KMS-11 (cell line): ENCODE results near the gene TLK1.

Experiments used
- H2AFZ ChIP-seq: fragments of 200-600 bp; sonication (generic); 2 replicates; pipeline ENCODE4 v1.6.1; 2016; ENCODE audit warnings: antibody characterized with exemption, mixed run types, low read depth
- H3K27ac ChIP-seq: fragments of 200-600 bp; sonication (generic); 2 replicates; pipeline ENCODE4 v1.6.1; 2016; ENCODE audit warnings: mild to moderate bottlenecking, mixed run types
- H3K27me3 ChIP-seq: fragments of 200-600 bp; sonication (generic); 2 replicates; pipeline ENCODE4 v1.6.1; 2017; ENCODE audit warnings: mild to moderate bottlenecking, low read depth, mixed run types, moderate library complexity; ENCODE audit not compliant: insufficient read depth
- H3K36me3 ChIP-seq: fragments of 200-600 bp; sonication (generic); 2 replicates; pipeline ENCODE4 v1.6.1; 2017; ENCODE audit warnings: mild to moderate bottlenecking, mixed run types; ENCODE audit not compliant: insufficient read depth
- H3K4me1 ChIP-seq: fragments of 200-600 bp; sonication (generic); 2 replicates; pipeline ENCODE4 v1.6.1; 2016; ENCODE audit warnings: mild to moderate bottlenecking, low read depth, mixed run types; ENCODE audit not compliant: poor library complexity, severe bottlenecking
- H3K4me2 ChIP-seq: fragments of 200-600 bp; sonication (generic); 2 replicates; pipeline ENCODE4 v1.7.0; 2016; ENCODE audit warnings: mild to moderate bottlenecking, mixed run types
- H3K4me3 ChIP-seq: fragments of 200-600 bp; sonication (generic); IDR thresholded peaks from 2 replicates; pipeline ENCODE4 v1.6.1; 2017; ENCODE audit warnings: low read depth, low read length, mixed read lengths; ENCODE audit not compliant: insufficient read depth
- H3K79me2 ChIP-seq: fragments of 200-600 bp; sonication (generic); 2 replicates; pipeline ENCODE4 v1.6.1; 2016; ENCODE audit warnings: low read depth, mixed run types; ENCODE audit not compliant: insufficient read depth
- H3K9ac ChIP-seq: fragments of 200-600 bp; sonication (generic); 2 replicates; pipeline ENCODE4 v1.6.1; 2016; ENCODE audit warnings: mild to moderate bottlenecking, mixed run types
- H4K20me1 ChIP-seq: fragments of 200-600 bp; sonication (generic); 2 replicates; pipeline ENCODE4 v1.6.1; 2016; ENCODE audit warnings: mild to moderate bottlenecking, mixed run types; ENCODE audit not compliant: insufficient read depth
- TF ChIP-seq, protein P1 (sequence below): fragments of 200-600 bp; sonication (generic); conservative IDR thresholded peaks from 2 replicates; pipeline ENCODE4 v1.6.1; 2017; ENCODE audit warnings: low read depth, mild to moderate bottlenecking, antibody characterized with exemption, low read length, moderate library complexity, mixed read lengths

TLK1 gene

DNA sequence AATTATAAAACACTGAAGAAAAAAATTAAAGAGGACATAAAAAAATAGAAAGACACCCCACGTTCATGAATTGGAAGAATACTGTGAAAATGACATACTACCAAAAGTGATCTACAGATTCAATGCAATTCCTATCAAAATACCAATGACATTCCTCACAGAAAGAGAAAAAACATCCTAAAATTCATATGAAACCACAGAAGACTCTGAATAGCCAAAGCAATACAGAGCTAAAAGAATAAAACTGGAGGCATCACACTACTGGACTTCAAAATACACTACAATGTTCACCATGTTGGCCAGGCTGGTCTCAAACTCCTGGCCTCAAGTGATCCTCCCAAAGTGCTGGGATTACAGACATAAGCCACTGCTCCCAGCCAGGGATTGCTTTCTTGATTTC is 56.3 kb downstream of the TLK1 start:
- H3K4me1 ChIP-seq = no peaks in the 10 kb centered on the region

GRCh38 chr2:171102802-171103201 is 57.9 kb downstream of the TLK1 start:
- H3K27ac ChIP-seq = no peak overlapping the region

More for the DNA sequence above, 56.3 kb downstream of the TLK1 start:
- H3K4me2 ChIP-seq = no peak overlapping the region
- no peak overlapping the region for H3K27ac ChIP-seq
- H2AFZ ChIP-seq = no peak overlapping the region
- no peaks in the 10 kb centered on the region for H3K27me3 ChIP-seq
- no peaks in the 10 kb centered on the region for H3K36me3 ChIP-seq
- no peak overlapping the region for H3K4me3 ChIP-seq
- no peak overlapping the region for H3K9ac ChIP-seq
- peaks cover 45% of the 10 kb centered on the region; the same call in 1 of the 2 replicates for H3K79me2 ChIP-seq
- TF ChIP-seq, protein P1, sequence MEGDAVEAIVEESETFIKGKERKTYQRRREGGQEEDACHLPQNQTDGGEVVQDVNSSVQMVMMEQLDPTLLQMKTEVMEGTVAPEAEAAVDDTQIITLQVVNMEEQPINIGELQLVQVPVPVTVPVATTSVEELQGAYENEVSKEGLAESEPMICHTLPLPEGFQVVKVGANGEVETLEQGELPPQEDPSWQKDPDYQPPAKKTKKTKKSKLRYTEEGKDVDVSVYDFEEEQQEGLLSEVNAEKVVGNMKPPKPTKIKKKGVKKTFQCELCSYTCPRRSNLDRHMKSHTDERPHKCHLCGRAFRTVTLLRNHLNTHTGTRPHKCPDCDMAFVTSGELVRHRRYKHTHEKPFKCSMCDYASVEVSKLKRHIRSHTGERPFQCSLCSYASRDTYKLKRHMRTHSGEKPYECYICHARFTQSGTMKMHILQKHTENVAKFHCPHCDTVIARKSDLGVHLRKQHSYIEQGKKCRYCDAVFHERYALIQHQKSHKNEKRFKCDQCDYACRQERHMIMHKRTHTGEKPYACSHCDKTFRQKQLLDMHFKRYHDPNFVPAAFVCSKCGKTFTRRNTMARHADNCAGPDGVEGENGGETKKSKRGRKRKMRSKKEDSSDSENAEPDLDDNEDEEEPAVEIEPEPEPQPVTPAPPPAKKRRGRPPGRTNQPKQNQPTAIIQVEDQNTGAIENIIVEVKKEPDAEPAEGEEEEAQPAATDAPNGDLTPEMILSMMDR = no peak
- H4K20me1 ChIP-seq = no peaks in the 10 kb centered on the region

GRCh38 chr2:171100370-171100769 is 60.3 kb downstream of the TLK1 start:
- Histone ChIP-seq H4K20me1 (no peaks in the 10 kb centered on the region), H2AFZ (no peak overlapping the region), H3K9ac (no peak overlapping the region), H3K36me3 (no peaks in the 10 kb centered on the region), H3K79me2 (peaks cover 66% of the 10 kb centered on the region), H3K27me3 (no peaks in the 10 kb centered on the region), H3K4me2 (no peak overlapping the region), H3K4me3 (no peak overlapping the region), H3K27ac (no peak overlapping the region), H3K4me1 (peaks cover 11% of the 10 kb centered on the region)
- TF ChIP-seq, protein P1 = no peak

More at GRCh38 chr2:171102802-171103201, 57.9 kb downstream of the TLK1 start:
- H3K9ac ChIP-seq = no peak overlapping the region
- no peak overlapping the region for H2AFZ ChIP-seq
- H3K4me2 ChIP-seq = no peak overlapping the region
- H3K4me1 ChIP-seq = no peaks in the 10 kb centered on the region
- TF ChIP-seq, protein P1 = no peak
- H3K4me3 ChIP-seq = no peak overlapping the region
- H3K79me2 ChIP-seq = peaks cover 54% of the 10 kb centered on the region
- H3K36me3 ChIP-seq = no peaks in the 10 kb centered on the region
- no peaks in the 10 kb centered on the region for H3K27me3 ChIP-seq
- H4K20me1 ChIP-seq = no peaks in the 10 kb centered on the region

DNA sequence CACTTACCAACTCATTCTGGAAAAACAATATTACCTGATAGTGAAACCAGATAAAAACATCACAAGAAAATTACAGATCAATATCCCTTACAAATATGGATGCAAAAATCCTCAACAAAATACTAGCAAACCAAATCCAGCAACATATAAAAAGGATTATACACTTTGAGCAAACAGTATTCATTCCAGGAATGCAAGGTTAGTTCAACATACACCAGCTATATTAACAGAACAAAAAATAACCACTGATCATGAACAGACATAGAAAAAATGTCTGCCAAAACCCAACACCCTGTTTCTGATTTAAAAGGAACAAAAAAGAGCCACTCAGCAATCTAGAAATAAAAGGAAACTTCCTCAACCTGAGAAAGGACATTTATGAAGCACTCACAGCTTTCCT is 62.1 kb downstream of the TLK1 start:
- H3K9ac ChIP-seq = no peak overlapping the region
- TF ChIP-seq, protein P1 = no peak
- H3K4me3 ChIP-seq = no peak overlapping the region
- peaks cover 59% of the 10 kb centered on the region for H3K79me2 ChIP-seq
- no peak overlapping the region for H2AFZ ChIP-seq
- H4K20me1 ChIP-seq = no peaks in the 10 kb centered on the region
- H3K27ac ChIP-seq = no peak overlapping the region
- H3K4me2 ChIP-seq = no peak overlapping the region
- no peaks in the 10 kb centered on the region for H3K36me3 ChIP-seq
- no peaks in the 10 kb centered on the region for H3K27me3 ChIP-seq
- peaks cover 29% of the 10 kb centered on the region for H3K4me1 ChIP-seq
